Measurements from ENCODE around the gene LCP1.
A peak's percentile ranks its signal among the peaks of the same experiment; 100 is the strongest.

The LCP1 gene

GRCh38 chr13:46126552-46127357 is 55.2 kb downstream of the LCP1 start:
- peak; percentile 83 to 84 for DNase-seq (ENCODE audit: low read depth in 2 of 2)
- H3K4me3 ChIP-seq (replicated peaks in 1 of 2; ENCODE audit: low read depth in 2 of 2, low read length in 2 of 2): no peak overlapping the region
- TF ChIP-seq CTCF (IDR thresholded peaks at IDR 0.05; ENCODE audit: low read depth, low read length): peak; percentile 98

- TF ChIP-seq CTCF (IDR thresholded peaks at IDR 0.05; ENCODE audit: low read depth, low read length): no peak
- DNase-seq (ENCODE audit: low read depth in 2 of 2): no peak
- no peak overlapping the region for H3K4me3 ChIP-seq (replicated peaks in 1 of 2; ENCODE audit: low read depth in 2 of 2, low read length in 2 of 2)
Measured at GRCh38 chr13:46126056-46126455, 55.9 kb downstream of the LCP1 start.

- TF ChIP-seq CTCF (IDR thresholded peaks at IDR 0.05; ENCODE audit: low read depth, low read length): no peak
- DNase-seq (ENCODE audit: low read depth in 2 of 2): peak; percentile 5 to 13
- H3K4me3 ChIP-seq (replicated peaks in 1 of 2; ENCODE audit: low read depth in 2 of 2, low read length in 2 of 2): no peak overlapping the region
Measured at GRCh38 chr13:46124967-46125933, 56.7 kb downstream of the LCP1 start.

- no peak overlapping the region for H3K4me3 ChIP-seq (replicated peaks in 1 of 2; ENCODE audit: low read depth in 2 of 2, low read length in 2 of 2)
- TF ChIP-seq CTCF (IDR thresholded peaks at IDR 0.05; ENCODE audit: low read depth, low read length): no peak
- DNase-seq (ENCODE audit: low read depth in 2 of 2): no peak
Measured at GRCh38 chr13:46124531-46124966, 57.4 kb downstream of the LCP1 start.

GRCh38 chr13:46122304-46122703 is 59.7 kb downstream of the LCP1 start:
- no peak overlapping the region for H3K4me3 ChIP-seq (replicated peaks in 1 of 2; ENCODE audit: low read depth in 2 of 2, low read length in 2 of 2)
- no peak for TF ChIP-seq CTCF (IDR thresholded peaks at IDR 0.05; ENCODE audit: low read depth, low read length)
- DNase-seq (ENCODE audit: low read depth in 2 of 2): no peak

- DNase-seq (ENCODE audit: low read depth in 2 of 2): no peak
- H3K4me3 ChIP-seq (replicated peaks in 1 of 2; ENCODE audit: low read depth in 2 of 2, low read length in 2 of 2): no peak overlapping the region
- TF ChIP-seq CTCF (IDR thresholded peaks at IDR 0.05; ENCODE audit: low read depth, low read length): no peak
Measured at GRCh38 chr13:46121597-46122163, 60.3 kb downstream of the LCP1 start.

All from cardiac fibroblast (primary cell).